CD4-positive, CD25-positive, alpha-beta regulatory T cell (primary cell): Measurements from ENCODE around the gene LST1. TPM values are rescaled to one million over a fixed set of nuclear protein-coding genes. Genes with fewer than 3 reads are reported as not detected.

Experiments used
- ATAC-seq, 2 donors: fragments of 150-1000 bp; cut with Tn5 transposase; one replicate each; pipeline ENCODE4 v1.10.0; 2021; ENCODE audit warnings: low read depth in 2 of 2, moderate number of reproducible peaks in 2 of 2, moderate library complexity in 1 of 2
- DNase-seq, 3 donors: peaks; one replicate each; pipeline versions ENCODE4 v3.0.0 to v3.0.0-alpha.2; 2012 to 2022; ENCODE audit warnings: mixed read lengths in 1 of 3
- H3K27ac ChIP-seq: one replicate; pipeline ENCODE4 v1.7.0; 2013; ENCODE audit warnings: mild to moderate bottlenecking, low read length; ENCODE audit not compliant: insufficient read depth, poor library complexity, severe bottlenecking
- H3K27me3 ChIP-seq: one replicate; pipeline ENCODE4 v1.7.0; 2013; ENCODE audit warnings: low read length; ENCODE audit not compliant: control insufficient read depth, insufficient read depth
- H3K36me3 ChIP-seq: one replicate; pipeline ENCODE4 v1.7.0; 2013; ENCODE audit warnings: mild to moderate bottlenecking, low read length, moderate library complexity; ENCODE audit not compliant: control insufficient read depth, insufficient read depth
- H3K4me1 ChIP-seq: 2 replicates; pipeline ENCODE4 v1.7.0; 2013; ENCODE audit warnings: mild to moderate bottlenecking, low read length; ENCODE audit not compliant: insufficient read depth, control insufficient read depth, poor library complexity, severe bottlenecking
- H3K4me3 ChIP-seq: one replicate; pipeline ENCODE4 v1.7.0; 2013; ENCODE audit warnings: low read depth, mild to moderate bottlenecking, low read length, moderate library complexity
- H3K9me3 ChIP-seq, 2 experiments: 1 replicate in 1 of 2; 2 replicates in 1 of 2; pipeline ENCODE4 v1.7.0; 2013; ENCODE audit warnings: low read length in 2 of 2, mild to moderate bottlenecking in 1 of 2, moderate library complexity in 1 of 2; ENCODE audit not compliant: control insufficient read depth in 2 of 2
- H3K27ac Mint-ChIP-seq, 3 donors: one replicate each; pipeline ENCODE4 v1.8.0; 2020 to 2022; ENCODE audit warnings: mild to moderate bottlenecking in 3 of 3, mixed read lengths in 3 of 3, moderate library complexity in 2 of 3
- H3K27me3 Mint-ChIP-seq: one replicate; pipeline ENCODE4 v1.8.0; 2022; ENCODE audit warnings: mild to moderate bottlenecking, mixed read lengths
- H3K36me3 Mint-ChIP-seq: one replicate; pipeline ENCODE4 v1.8.0; 2020; ENCODE audit warnings: mixed read lengths
- H3K4me1 Mint-ChIP-seq, 4 donors: one replicate each; pipeline ENCODE4 v1.8.0; 2020 to 2022; ENCODE audit warnings: mixed read lengths in 4 of 4, mild to moderate bottlenecking in 1 of 4
- H3K4me3 Mint-ChIP-seq, 4 donors: one replicate each; pipeline ENCODE4 v1.8.0; 2020 to 2022; ENCODE audit warnings: mild to moderate bottlenecking in 4 of 4, mixed read lengths in 4 of 4, moderate library complexity in 3 of 4
- H3K9me3 Mint-ChIP-seq, 7 donors: one replicate each; pipeline ENCODE4 v1.8.0; 2020 to 2022; ENCODE audit warnings: mixed read lengths in 7 of 7, mild to moderate bottlenecking in 3 of 7, moderate library complexity in 2 of 7
- polyA plus RNA-seq, 4 donors: library from polyadenylated mRNA; unstranded; fragments of 300-500 nt; fragmentation: Illumina TruSeq; gene quantifications; one replicate each; pipeline ENCODE4 v1.2.3, GENCODE V29; 2021
- total RNA-seq: library from RNA; stranded (reverse); gene quantifications from one replicate; pipeline ENCODE4 v1.2.3, GENCODE V29; 2022

Gene LST1
- total and polyA plus RNA-seq, 5 donors from 2014 or later, result 8.0 to 12.9 (median 9.1) TPM

DNA sequence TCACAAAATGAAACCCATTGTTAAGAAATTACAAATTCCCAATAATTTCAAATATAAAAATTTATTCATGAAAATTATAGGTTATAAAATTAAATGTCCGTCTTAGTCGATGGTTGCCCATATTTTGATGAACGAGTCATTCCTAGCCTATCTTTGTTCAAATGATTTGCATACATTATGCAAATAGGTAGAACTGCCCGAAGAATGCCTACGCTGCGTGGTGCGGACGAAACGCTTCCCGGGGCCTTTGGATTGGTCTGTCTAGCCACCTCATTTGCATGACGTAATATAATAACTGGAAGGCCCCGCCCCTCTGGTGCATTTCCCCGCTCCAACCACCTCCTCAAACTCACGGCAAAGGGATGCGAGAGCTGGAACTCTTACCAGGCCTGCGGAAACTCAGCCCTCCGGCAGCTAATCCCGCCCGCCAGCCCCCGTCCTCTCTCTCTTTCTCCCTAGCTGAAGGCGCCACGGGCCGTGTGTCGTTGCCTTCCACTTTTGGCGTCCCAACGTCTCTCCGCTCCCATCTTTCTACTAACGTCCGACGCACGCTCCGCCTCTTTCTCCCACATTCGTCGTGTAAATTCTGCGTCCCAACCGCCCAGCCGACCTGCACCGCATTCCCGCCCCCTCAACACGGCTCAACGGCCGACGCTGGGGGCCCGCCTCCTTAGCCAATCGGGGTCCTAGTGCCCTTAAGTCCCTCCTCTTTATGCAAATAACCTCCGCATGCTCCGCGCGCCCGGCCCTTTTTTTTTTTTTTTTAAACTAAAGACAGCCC is 33.9 kb downstream of the LST1 start:
- peak; percentile 93 to 100 (median 94) for DNase-seq
- Mint-ChIP-seq H3K4me3 (peak overlapping the region; percentile 85 to 97 (median 96)), H3K27me3 (no peaks in the 10 kb centered on the region), H3K4me1 (peaks cover 11 to 56% (median 26%) of the 10 kb centered on the region in 4 donors), H3K36me3 (peaks cover 16% of the 10 kb centered on the region), H3K27ac (peak overlapping the region; percentile 96 to 98 (median 96)), H3K9me3 (no peaks in the 10 kb centered on the region)
- Histone ChIP-seq H3K4me1 (peaks cover 26% of the 10 kb centered on the region), H3K36me3 (peaks cover 21% of the 10 kb centered on the region), H3K27me3 (no peaks in the 10 kb centered on the region), H3K4me3 (peak overlapping the region; percentile 84), H3K27ac (peak overlapping the region; percentile 98), H3K9me3 (no peaks in the 10 kb centered on the region)
- peak; percentile 80 to 87 for ATAC-seq

- H3K27ac ChIP-seq, result peak within 1 kb of the TSS; percentile 98
- H3K27me3 Mint-ChIP-seq, result no peaks in the 10 kb centered on the region
- ATAC-seq (peak in 1 of 2 donors; percentile 26), DNase-seq (no peak)
- H3K27me3 ChIP-seq, result no peaks in the 10 kb centered on the region
- H3K9me3 ChIP-seq, result no peaks in the 10 kb centered on the region
- peaks cover 11 to 49% (median 25%) of the 10 kb centered on the region in 4 donors for H3K4me1 Mint-ChIP-seq
- peaks cover 22% of the 10 kb centered on the region for H3K4me1 ChIP-seq
- H3K4me3 Mint-ChIP-seq, result peak within 1 kb of the TSS; percentile 85 to 99 (median 96)
- H3K27ac Mint-ChIP-seq, result peak within 1 kb of the TSS; percentile 96 to 98 (median 97)
- peaks cover 16% of the 10 kb centered on the region for H3K36me3 Mint-ChIP-seq
- H3K9me3 Mint-ChIP-seq, result no peaks in the 10 kb centered on the region
- H3K36me3 ChIP-seq, result peaks cover 29% of the 10 kb centered on the region
- H3K4me3 ChIP-seq, result peak within 1 kb of the TSS; percentile 84
Observed at GRCh38 chr6:31620586-31621319, 34.7 kb downstream of the LST1 start, which contains the start of gene PRRC2A. PRRC2A (plus strand) TSS chr6:31620715; CDS start chr6:31622790, 2,075 bp downstream.

- peak overlapping the region; percentile 96 to 97 (median 97) for H3K27ac Mint-ChIP-seq
- peak in 1 of 3 donors; percentile 24 for DNase-seq
Observed at GRCh38 chr6:31621320-31621939, 35.4 kb downstream of the LST1 start.

DNA sequence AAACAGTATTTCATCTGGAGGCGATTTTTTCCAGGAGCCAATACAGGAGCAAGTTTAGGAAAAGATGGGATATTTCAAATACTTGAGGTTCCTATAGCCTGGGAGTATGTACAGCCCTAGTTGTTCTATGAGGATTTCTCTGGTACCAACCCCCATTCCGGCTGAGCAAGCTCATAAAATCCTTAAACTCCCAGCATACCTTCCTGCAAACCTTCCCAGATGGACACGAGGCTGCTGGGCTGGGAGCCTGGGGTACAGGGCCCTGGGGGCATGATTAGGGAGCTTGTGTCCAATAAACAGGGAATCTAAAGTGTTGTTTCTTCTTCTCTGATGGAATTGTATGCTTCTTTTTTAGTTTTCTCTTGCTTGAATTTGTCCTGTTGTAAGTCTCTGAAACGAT is 35.9 kb downstream of the LST1 start:
- H3K4me1 Mint-ChIP-seq, result peaks cover 11 to 39% (median 28%) of the 10 kb centered on the region in 4 donors
- H3K27me3 Mint-ChIP-seq, result no peaks in the 10 kb centered on the region
- H3K36me3 Mint-ChIP-seq, result peaks cover 28% of the 10 kb centered on the region
- H3K36me3 ChIP-seq, result peaks cover 41% of the 10 kb centered on the region
- no peaks in the 10 kb centered on the region for H3K9me3 ChIP-seq
- DNase-seq (no peak), ATAC-seq (no peak)
- peak overlapping the region; percentile 85 to 99 (median 96) for H3K4me3 Mint-ChIP-seq
- peak overlapping the region; percentile 78 for H3K4me3 ChIP-seq
- H3K9me3 Mint-ChIP-seq, result no peaks in the 10 kb centered on the region
- H3K27ac Mint-ChIP-seq, result peak overlapping the region; percentile 82 to 97 (median 96)
- H3K4me1 ChIP-seq, result peaks cover 18% of the 10 kb centered on the region
- no peaks in the 10 kb centered on the region for H3K27me3 ChIP-seq
- peak overlapping the region; percentile 98 for H3K27ac ChIP-seq

More at GRCh38 chr6:31621320-31621939, 35.4 kb downstream of the LST1 start:
- Histone ChIP-seq H3K9me3 (no peaks in the 10 kb centered on the region), H3K27me3 (no peaks in the 10 kb centered on the region), H3K4me1 (peaks cover 18% of the 10 kb centered on the region), H3K27ac (peak overlapping the region; percentile 98), H3K4me3 (peak overlapping the region; percentile 78), H3K36me3 (peaks cover 36% of the 10 kb centered on the region)
- Mint-ChIP-seq H3K9me3 (no peaks in the 10 kb centered on the region), H3K36me3 (peaks cover 23% of the 10 kb centered on the region), H3K4me3 (peak overlapping the region; percentile 85 to 99 (median 96)), H3K4me1 (peaks cover 11 to 42% (median 27%) of the 10 kb centered on the region in 4 donors), H3K27me3 (no peaks in the 10 kb centered on the region)
- no peak for ATAC-seq

GRCh38 chr6:31622684-31623091 is 36.6 kb downstream of the LST1 start:
- H3K4me1 Mint-ChIP-seq, result peaks cover 11 to 42% (median 27%) of the 10 kb centered on the region in 4 donors
- no peak for ATAC-seq
- H3K27me3 Mint-ChIP-seq, result no peaks in the 10 kb centered on the region
- DNase-seq, result no peak
- peaks cover 48% of the 10 kb centered on the region for H3K36me3 ChIP-seq
- peak overlapping the region; percentile 85 to 99 (median 96) for H3K4me3 Mint-ChIP-seq
- H3K27ac Mint-ChIP-seq, result peak overlapping the region; percentile 82 to 97 (median 96)
- no peaks in the 10 kb centered on the region for H3K27me3 ChIP-seq
- H3K4me1 ChIP-seq, result peaks cover 18% of the 10 kb centered on the region
- peaks cover 35% of the 10 kb centered on the region for H3K36me3 Mint-ChIP-seq
- H3K9me3 Mint-ChIP-seq, result no peaks in the 10 kb centered on the region
- no peak overlapping the region for H3K27ac ChIP-seq
- H3K9me3 ChIP-seq, result no peaks in the 10 kb centered on the region
- no peak overlapping the region for H3K4me3 ChIP-seq

GRCh38 chr6:31624070-31624469 is 38.0 kb downstream of the LST1 start:
- Histone ChIP-seq H3K4me1 (peaks cover 18% of the 10 kb centered on the region), H3K9me3 (no peaks in the 10 kb centered on the region), H3K27me3 (no peaks in the 10 kb centered on the region), H3K4me3 (no peak overlapping the region), H3K36me3 (peaks cover 62% of the 10 kb centered on the region), H3K27ac (no peak overlapping the region)
- Mint-ChIP-seq H3K4me3 (peak overlapping the region in 2 of 4 donors; percentile 2 to 8), H3K9me3 (peaks cover 0 to 1% (median 0%) of the 10 kb centered on the region in 7 donors), H3K27ac (peak overlapping the region in 2 of 3 donors; percentile 28 to 42), H3K27me3 (no peaks in the 10 kb centered on the region), H3K4me1 (peaks cover 11 to 38% (median 29%) of the 10 kb centered on the region in 4 donors), H3K36me3 (peaks cover 36% of the 10 kb centered on the region)
- no peak for DNase-seq
- ATAC-seq, result no peak

DNA sequence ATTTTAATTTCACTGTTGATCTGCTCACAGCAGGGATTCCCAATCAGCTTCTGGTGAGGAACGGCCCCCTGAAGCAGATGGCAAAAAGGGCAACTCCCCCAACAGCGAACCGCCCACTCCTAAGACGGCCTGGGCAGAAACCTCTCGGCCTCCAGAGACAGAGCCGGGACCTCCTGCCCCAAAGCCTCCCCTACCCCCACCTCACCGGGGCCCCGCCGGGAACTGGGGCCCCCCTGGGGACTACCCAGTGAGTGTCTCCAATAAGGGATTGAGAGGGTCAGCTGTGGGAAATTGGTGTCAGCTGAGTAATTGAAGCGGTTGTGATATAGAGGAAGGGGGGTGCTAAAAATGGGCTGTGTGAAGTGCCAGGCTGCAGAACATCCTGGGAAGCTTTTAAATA is 40.9 kb downstream of the LST1 start:
- Histone ChIP-seq H3K27me3 (no peaks in the 10 kb centered on the region), H3K4me1 (peaks cover 7% of the 10 kb centered on the region), H3K27ac (no peak overlapping the region), H3K4me3 (no peak overlapping the region), H3K9me3 (no peaks in the 10 kb centered on the region), H3K36me3 (peaks cover 83% of the 10 kb centered on the region)
- H3K9me3 Mint-ChIP-seq, result peaks cover 0 to 1% (median 0%) of the 10 kb centered on the region in 7 donors
- H3K27me3 Mint-ChIP-seq, result no peaks in the 10 kb centered on the region
- no peak overlapping the region for H3K4me3 Mint-ChIP-seq
- H3K36me3 Mint-ChIP-seq, result peaks cover 55% of the 10 kb centered on the region
- H3K4me1 Mint-ChIP-seq, result peaks cover 6 to 21% (median 18%) of the 10 kb centered on the region in 4 donors
- DNase-seq, result no peak
- ATAC-seq, result no peak
- H3K27ac Mint-ChIP-seq, result no peak overlapping the region
